NB4 (cell line): ENCODE measurements around the gene PKIG.

Experiments
- DNase-seq: peaks from one replicate; pipeline ENCODE4 v3.0.0; 2010; ENCODE audit warnings: low read depth
- H3K4me3 ChIP-seq: one replicate; pipeline ENCODE4 v1.5.1; 2011; ENCODE audit warnings: mild to moderate bottlenecking, low read depth, low read length, moderate library complexity
- MYC ChIP-seq: IDR thresholded peaks from 2 replicates; pipeline ENCODE4 v1.6.1; 2011; ENCODE audit warnings: low read depth, low read length
- POLR2A ChIP-seq: IDR thresholded peaks from 2 replicates; pipeline ENCODE4 v1.6.1; 2011; ENCODE audit warnings: mild to moderate bottlenecking; ENCODE audit not compliant: insufficient read length; ENCODE audit errors: extremely low read depth
- TF ChIP-seq, protein P1 (sequence below): IDR thresholded peaks from one replicate; pipeline ENCODE4 v1.5.1; 2012; ENCODE audit warnings: low read depth, low read length
- TF ChIP-seq, protein P2 (sequence below): IDR thresholded peaks from 2 replicates; pipeline ENCODE4 v1.6.1; 2011; ENCODE audit warnings: low read depth, low read length

PKIG gene

DNA sequence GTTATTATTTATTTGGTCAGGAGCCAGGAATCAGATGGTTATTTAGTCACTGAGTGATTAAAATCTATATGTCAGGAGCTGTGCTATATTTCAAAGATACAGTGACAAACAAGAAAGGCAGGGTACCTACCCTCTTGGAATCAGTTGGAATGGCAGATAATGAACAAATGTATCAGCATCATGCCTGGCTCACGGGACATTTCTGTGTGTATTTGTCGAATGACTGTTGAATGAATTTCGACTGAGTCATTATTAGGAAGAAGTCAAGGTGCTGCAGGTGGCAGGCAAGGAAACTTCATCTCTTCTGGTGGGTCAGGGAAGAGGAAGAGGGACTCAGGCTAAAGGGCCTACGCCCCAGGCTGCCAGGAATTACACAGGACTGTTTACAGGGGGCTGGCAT, 13.6 kb downstream of the PKIG start:
- TF ChIP-seq, protein P1, sequence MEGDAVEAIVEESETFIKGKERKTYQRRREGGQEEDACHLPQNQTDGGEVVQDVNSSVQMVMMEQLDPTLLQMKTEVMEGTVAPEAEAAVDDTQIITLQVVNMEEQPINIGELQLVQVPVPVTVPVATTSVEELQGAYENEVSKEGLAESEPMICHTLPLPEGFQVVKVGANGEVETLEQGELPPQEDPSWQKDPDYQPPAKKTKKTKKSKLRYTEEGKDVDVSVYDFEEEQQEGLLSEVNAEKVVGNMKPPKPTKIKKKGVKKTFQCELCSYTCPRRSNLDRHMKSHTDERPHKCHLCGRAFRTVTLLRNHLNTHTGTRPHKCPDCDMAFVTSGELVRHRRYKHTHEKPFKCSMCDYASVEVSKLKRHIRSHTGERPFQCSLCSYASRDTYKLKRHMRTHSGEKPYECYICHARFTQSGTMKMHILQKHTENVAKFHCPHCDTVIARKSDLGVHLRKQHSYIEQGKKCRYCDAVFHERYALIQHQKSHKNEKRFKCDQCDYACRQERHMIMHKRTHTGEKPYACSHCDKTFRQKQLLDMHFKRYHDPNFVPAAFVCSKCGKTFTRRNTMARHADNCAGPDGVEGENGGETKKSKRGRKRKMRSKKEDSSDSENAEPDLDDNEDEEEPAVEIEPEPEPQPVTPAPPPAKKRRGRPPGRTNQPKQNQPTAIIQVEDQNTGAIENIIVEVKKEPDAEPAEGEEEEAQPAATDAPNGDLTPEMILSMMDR, result no peak
- TF ChIP-seq MYC (no peak), POLR2A (no peak)
- TF ChIP-seq, protein P2, sequence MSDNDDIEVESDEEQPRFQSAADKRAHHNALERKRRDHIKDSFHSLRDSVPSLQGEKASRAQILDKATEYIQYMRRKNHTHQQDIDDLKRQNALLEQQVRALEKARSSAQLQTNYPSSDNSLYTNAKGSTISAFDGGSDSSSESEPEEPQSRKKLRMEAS, result no peak
- no peak for DNase-seq
- H3K4me3 ChIP-seq, result no peak overlapping the region

DNA sequence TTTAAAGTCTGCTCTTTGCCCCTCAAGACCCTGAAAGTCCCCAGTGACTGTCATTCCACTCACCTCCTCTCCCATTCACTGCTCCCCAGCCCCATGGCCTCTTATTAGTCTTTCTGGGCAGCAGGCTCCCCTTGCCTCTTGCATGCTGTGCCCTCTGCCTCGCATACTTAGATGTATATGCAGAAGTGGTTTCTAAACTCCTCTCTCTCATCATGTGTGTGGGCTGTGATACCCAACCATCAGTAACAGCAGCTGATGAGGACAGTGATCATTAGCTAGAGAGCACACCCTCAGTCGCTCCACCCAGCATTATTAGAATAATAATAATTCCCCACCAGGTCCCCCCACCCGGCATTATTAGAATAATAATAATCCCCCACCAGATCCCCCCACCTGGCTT, 14.5 kb downstream of the PKIG start:
- TF ChIP-seq, protein P2, result no peak
- TF ChIP-seq POLR2A (no peak), MYC (no peak)
- TF ChIP-seq, protein P1, result no peak
- DNase-seq, result no peak
- H3K4me3 ChIP-seq, result no peak overlapping the region

DNA sequence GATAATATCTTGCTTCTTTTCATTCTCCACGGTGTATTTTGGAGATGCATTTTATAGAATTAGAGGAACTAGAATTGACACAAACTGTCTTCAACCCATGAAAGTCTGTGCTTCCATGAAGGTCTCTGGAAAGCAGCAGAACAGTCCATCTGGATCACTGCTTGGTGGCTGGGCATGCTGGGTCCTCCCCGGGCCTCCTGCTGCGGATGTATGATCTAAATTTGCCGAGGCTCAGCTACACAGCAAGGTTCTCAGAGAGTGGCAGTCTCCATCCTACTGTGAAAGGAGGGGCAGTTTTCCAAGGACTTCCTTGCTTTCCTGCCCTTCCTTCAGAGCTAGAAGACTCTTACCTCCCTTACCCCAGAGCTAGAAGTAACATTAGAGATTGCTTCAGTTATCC, 15.1 kb downstream of the PKIG start:
- no peak overlapping the region for H3K4me3 ChIP-seq
- no peak for DNase-seq

DNA sequence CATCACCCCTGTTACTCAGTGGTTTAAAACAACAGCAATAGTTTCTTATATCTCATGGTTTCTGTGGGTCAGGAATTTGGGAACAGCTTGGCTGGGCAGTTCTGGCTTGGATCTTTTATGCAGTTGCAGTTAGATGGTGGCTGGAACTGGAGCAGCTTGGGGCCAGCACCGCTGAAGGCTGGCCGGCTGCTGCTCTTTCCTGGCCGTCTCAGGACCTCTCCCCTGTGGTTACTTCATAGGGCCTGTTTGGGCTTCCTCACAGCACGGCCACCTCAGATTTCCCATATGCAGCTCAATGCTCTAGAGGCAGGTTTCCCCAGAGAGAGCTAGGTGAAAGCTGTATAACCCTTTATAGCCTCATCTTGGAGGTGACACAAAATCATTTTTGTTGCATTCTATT, 15.6 kb downstream of the PKIG start:
- DNase-seq, result no peak
- no peak overlapping the region for H3K4me3 ChIP-seq
- TF ChIP-seq, protein P2, result no peak
- TF ChIP-seq POLR2A (no peak), MYC (no peak)
- TF ChIP-seq, protein P1, result no peak

More for the DNA sequence above, 15.1 kb downstream of the PKIG start:
- TF ChIP-seq MYC (no peak), POLR2A (no peak)
- TF ChIP-seq, protein P1, result no peak
- TF ChIP-seq, protein P2, result no peak

DNA sequence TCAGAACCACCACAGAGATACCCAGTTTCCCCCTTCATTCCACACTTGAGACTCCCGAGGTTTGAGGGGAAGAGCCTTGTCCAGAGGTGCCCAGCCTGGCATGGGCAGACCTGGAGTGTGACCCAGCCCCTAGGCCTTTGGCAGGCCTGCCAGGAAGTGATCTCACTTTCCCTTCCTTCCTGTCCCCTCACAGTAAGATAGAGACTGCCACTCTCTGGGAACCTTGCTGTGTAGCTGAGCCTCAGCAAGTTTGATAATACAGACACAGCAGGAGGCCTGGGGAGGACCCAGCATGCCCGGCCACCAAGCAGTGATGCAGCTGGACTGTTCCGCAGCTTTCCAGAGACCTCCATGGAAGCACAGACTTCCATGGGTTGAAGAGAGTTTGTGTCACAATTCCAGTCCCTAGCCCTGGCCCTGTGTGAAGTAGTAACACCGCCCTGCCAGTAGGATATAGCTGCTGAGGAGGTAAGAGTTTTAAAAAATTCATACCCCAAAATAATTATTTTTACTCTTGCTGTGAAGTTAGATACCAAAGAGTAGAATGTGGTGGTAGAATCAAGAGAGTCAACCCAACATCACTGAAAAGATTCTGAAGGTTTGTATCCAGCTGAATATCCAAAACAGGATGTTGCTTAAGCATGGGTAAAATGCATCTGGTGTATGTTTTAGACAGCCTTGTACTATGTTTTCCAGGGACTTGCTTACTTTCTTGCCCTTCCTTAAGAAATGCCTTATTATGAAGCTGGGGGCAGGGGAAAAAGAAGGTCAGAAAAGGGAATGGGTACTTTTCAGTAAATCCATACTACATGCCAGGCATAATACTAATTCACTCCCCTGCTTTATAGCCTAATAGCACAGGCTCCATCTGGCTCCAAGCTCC, 16.3 kb downstream of the PKIG start:
- peak overlapping the region; percentile 25 for H3K4me3 ChIP-seq
- TF ChIP-seq, protein P1, result peak; percentile 7
- no peak for TF ChIP-seq MYC
- TF ChIP-seq, protein P2, result peak; percentile 24; the same call in 1 of the 2 replicates
- peak; percentile 22 for TF ChIP-seq POLR2A
- DNase-seq, result peak; percentile 68
